Neural cell (in vitro differentiated cells): Measurements from ENCODE around the gene GVQW3.

Source experiments
- CTCF ChIP-seq: fragments of 450-650 bp; IDR thresholded peaks from 2 replicates; pipeline ENCODE4 v1.5.1; 2014; ENCODE audit warnings: antibody characterized with exemption, mild to moderate bottlenecking, moderate library complexity; ENCODE audit not compliant: poor library complexity, severe bottlenecking
- EZH2 ChIP-seq: fragments of 200-600, 300-800 bp; shearing (Covaris generic), sonication (generic); IDR thresholded peaks from 2 replicates; pipeline ENCODE4 v1.6.1; 2014; ENCODE audit warnings: antibody characterized with exemption, low read length, borderline replicate concordance, mild to moderate bottlenecking; ENCODE audit not compliant: insufficient read depth, poor library complexity, severe bottlenecking
- POLR2AphosphoS5 ChIP-seq: IDR thresholded peaks from 2 replicates; pipeline ENCODE4 v1.6.1; 2012
- RAD21 ChIP-seq: fragments of 450-650 bp; conservative IDR thresholded peaks from 2 replicates; pipeline ENCODE4 v1.6.1; 2014; ENCODE audit warnings: antibody characterized with exemption, mild to moderate bottlenecking, moderate library complexity
- TAF1 ChIP-seq: IDR thresholded peaks from 2 replicates; pipeline ENCODE4 v1.6.1; 2012; ENCODE audit warnings: low read depth

- TF ChIP-seq CTCF (no peak), RAD21 (no peak), POLR2AphosphoS5 (no peak), EZH2 (no peak), TAF1 (no peak)
These were observed 45.5 kb downstream of the GVQW3 start for GRCh38 chr11:76426660-76427059.
